ENCODE data around the gene SLC25A26.

SLC25A26 gene

GRCh38 chr3:66396888-66397287 lies 176.1 kb downstream of the SLC25A26 start:
- no peak for DNase-seq (ENCODE audit: low read depth)

- peak; percentile 79 for DNase-seq (ENCODE audit: low read depth)
These were observed 176.9 kb downstream of the SLC25A26 start for GRCh38 chr3:66397745-66398144.

GRCh38 chr3:66398228-66399025 lies 177.6 kb downstream of the SLC25A26 start:
- peak; percentile 23 for DNase-seq (ENCODE audit: low read depth)

GRCh38 chr3:66399529-66400232 lies 178.9 kb downstream of the SLC25A26 start:
- DNase-seq (ENCODE audit: low read depth) = no peak

GRCh38 chr3:66400411-66401156 lies 179.8 kb downstream of the SLC25A26 start:
- DNase-seq (ENCODE audit: low read depth) = no peak

- no peak for DNase-seq (ENCODE audit: low read depth)
These were observed 180.4 kb downstream of the SLC25A26 start for GRCh38 chr3:66401157-66401550.

GRCh38 chr3:66401675-66402491 lies 181.1 kb downstream of the SLC25A26 start:
- no peak for DNase-seq (ENCODE audit: low read depth)

GRCh38 chr3:66402596-66403290 lies 181.9 kb downstream of the SLC25A26 start:
- DNase-seq (ENCODE audit: low read depth) = no peak

- no peak for DNase-seq (ENCODE audit: low read depth)
These were observed 182.7 kb downstream of the SLC25A26 start for GRCh38 chr3:66403323-66403990.

GRCh38 chr3:66404197-66404596 lies 183.4 kb downstream of the SLC25A26 start:
- no peak for DNase-seq (ENCODE audit: low read depth)

- no peak for DNase-seq (ENCODE audit: low read depth)
These were observed 184.3 kb downstream of the SLC25A26 start for GRCh38 chr3:66404903-66405700.

GRCh38 chr3:66405701-66406091 lies 184.9 kb downstream of the SLC25A26 start:
- DNase-seq (ENCODE audit: low read depth) = peak; percentile 55

- no peak for DNase-seq (ENCODE audit: low read depth)
These were observed 185.4 kb downstream of the SLC25A26 start for GRCh38 chr3:66406163-66406562.

- no peak for DNase-seq (ENCODE audit: low read depth)
These were observed 186.2 kb downstream of the SLC25A26 start for GRCh38 chr3:66406831-66407610.

GRCh38 chr3:66407611-66408218 lies 186.9 kb downstream of the SLC25A26 start:
- peak; percentile 32 for DNase-seq (ENCODE audit: low read depth)

- no peak for DNase-seq (ENCODE audit: low read depth)
These were observed 189.3 kb downstream of the SLC25A26 start for GRCh38 chr3:66409771-66410754.

- DNase-seq (ENCODE audit: low read depth) = no peak
These were observed 190.2 kb downstream of the SLC25A26 start for GRCh38 chr3:66410976-66411375.
